B cell (primary cell): ENCODE data around the gene RSPH9. TPM values are rescaled to one million over a fixed set of nuclear protein-coding genes. Genes with fewer than 3 reads are reported as not detected.
A peak's percentile ranks its signal among the peaks of the same experiment; 100 is the strongest.

Experiments used
- ATAC-seq: fragments of 200-7000 bp; cut with Tn5 transposase; one replicate; pipeline ENCODE4 v1.10.0; 2021; ENCODE audit warnings: low read depth, mild to moderate bottlenecking, moderate number of reproducible peaks, moderate library complexity
- CTCF ChIA-PET: fragments of 350-600 bp; sonication (Branson Sonifier 250); formaldehyde crosslinking; loops from one replicate; lab custom pipeline; 2021; ENCODE audit warnings: antibody characterized with exemption, inconsistent platforms; lab: Charles Lee
- POLR2A ChIA-PET: fragments of 350-600 bp; sonication (Branson Sonifier 250); formaldehyde crosslinking; loops from one replicate; lab custom pipeline; 2021; ENCODE audit warnings: antibody characterized with exemption; lab: Charles Lee
- DNase-seq: peaks from one replicate; pipeline ENCODE4 v3.0.0; 2013
- H2AFZ ChIP-seq: 2 replicates; pipeline ENCODE4 v1.6.1; 2012; ENCODE audit warnings: mild to moderate bottlenecking, low read depth, low read length; ENCODE audit not compliant: insufficient read depth, poor library complexity, severe bottlenecking
- H3K27ac ChIP-seq, 2 donors: 1 replicate in 1 of 2; 2 replicates in 1 of 2; pipeline ENCODE4 v1.5.1; 2012 to 2013; ENCODE audit warnings: low read length in 2 of 2, mild to moderate bottlenecking in 2 of 2, moderate library complexity in 1 of 2
- H3K27me3 ChIP-seq, 4 experiments: fragments of 200-600 bp in 1 of 4; sonication (generic) in 1 of 4; replicated peaks in 1 of 4; 1 replicate in 2 of 4; 2 replicates in 2 of 4; pipeline versions ENCODE4 v1.6.1 to v1.7.0; 2013 to 2016; ENCODE audit warnings: low read length in 3 of 4, mild to moderate bottlenecking in 2 of 4, mixed read lengths in 1 of 4, moderate library complexity in 1 of 4; ENCODE audit not compliant: insufficient read depth in 4 of 4, control insufficient read depth in 3 of 4; ENCODE audit errors: control extremely low read depth in 1 of 4
- H3K36me3 ChIP-seq, 2 experiments: replicated peaks in 1 of 2; 1 replicate in 1 of 2; 2 replicates in 1 of 2; pipeline versions ENCODE4 v1.6.1 to v1.7.1; 2013; ENCODE audit warnings: low read length in 1 of 2; ENCODE audit not compliant: insufficient read depth in 2 of 2, control insufficient read depth in 1 of 2; ENCODE audit errors: control extremely low read depth in 1 of 2, extremely low read depth in 1 of 2
- H3K4me1 ChIP-seq, 2 donors: fragments of 200-600 bp in 1 of 2; sonication (generic) in 1 of 2; 1 replicate in 1 of 2; 2 replicates in 1 of 2; pipeline versions ENCODE4 v1.5.1 to v1.6.1; 2013 to 2017; ENCODE audit warnings: low read length in 2 of 2; ENCODE audit not compliant: control insufficient read depth in 2 of 2, insufficient read depth in 2 of 2
- H3K4me2 ChIP-seq: replicated peaks from 2 replicates; pipeline ENCODE3; 2012; ENCODE audit warnings: mild to moderate bottlenecking, low read depth, low read length; ENCODE audit not compliant: poor library complexity, severe bottlenecking
- H3K4me3 ChIP-seq, 5 experiments: fragments of 200-600 bp in 1 of 5; sonication (generic) in 1 of 5; 1 replicate in 3 of 5; 2 replicates in 2 of 5; pipeline versions ENCODE4 v1.5.1 to v1.7.0; 2011 to 2016; ENCODE audit warnings: low read length in 4 of 5, mild to moderate bottlenecking in 4 of 5, low read depth in 2 of 5, control low read depth in 1 of 5, moderate library complexity in 1 of 5; ENCODE audit not compliant: insufficient read depth in 1 of 5; ENCODE audit errors: control extremely low read depth in 1 of 5, extremely low read depth in 1 of 5
- H3K79me2 ChIP-seq: fragments of 200-600 bp; sonication (generic); one replicate; pipeline ENCODE4 v1.6.0; 2016; ENCODE audit warnings: low read length; ENCODE audit not compliant: control insufficient read depth, insufficient read depth
- H3K9ac ChIP-seq: fragments of 200-600 bp; sonication (generic); 2 replicates; pipeline ENCODE4 v1.6.1; 2017; ENCODE audit warnings: mild to moderate bottlenecking, low read length, moderate library complexity
- H3K9me3 ChIP-seq, 3 donors: one replicate each; pipeline versions ENCODE4 v1.6.1 to v1.7.1; 2013; ENCODE audit warnings: low read length in 2 of 3; ENCODE audit not compliant: control insufficient read depth in 2 of 3, insufficient read depth in 1 of 3; ENCODE audit errors: control extremely low read depth in 1 of 3
- H4K20me1 ChIP-seq: 2 replicates; pipeline ENCODE4 v1.6.0; 2012; ENCODE audit warnings: mild to moderate bottlenecking, low read length; ENCODE audit not compliant: insufficient read depth, control insufficient read depth, poor library complexity, severe bottlenecking
- H3K27ac Mint-ChIP-seq: one replicate; pipeline ENCODE4 v1.8.0; 2021; ENCODE audit warnings: mixed read lengths
- H3K27me3 Mint-ChIP-seq: one replicate; pipeline ENCODE4 v1.8.0; 2021; ENCODE audit warnings: mixed read lengths
- H3K4me1 Mint-ChIP-seq: one replicate; pipeline ENCODE4 v1.8.0; 2021; ENCODE audit warnings: mixed read lengths
- H3K4me3 Mint-ChIP-seq: one replicate; pipeline ENCODE4 v1.8.0; 2021; ENCODE audit warnings: mixed read lengths
- H3K9me3 Mint-ChIP-seq: one replicate; pipeline ENCODE4 v1.8.0; 2022; ENCODE audit warnings: mixed read lengths; ENCODE audit not compliant: insufficient read depth
- EZH2 ChIP-seq: IDR thresholded peaks from 2 replicates; pipeline ENCODE4 v1.6.1; 2012; ENCODE audit warnings: borderline replicate concordance, low read depth, mild to moderate bottlenecking, moderate library complexity, low read length; ENCODE audit not compliant: insufficient read depth, poor library complexity, severe bottlenecking
- WGBS: methylation state at CpG from one replicate; pipeline ENCODE4 v1.1.5; 2013; ENCODE audit warnings: missing lambda C conversion rate; ENCODE audit not compliant: insufficient coverage; 5-methylcytosine and 5-hydroxymethylcytosine counted together
- intact Hi-C: fragments of 100-400 bp; cut with micrococcal nuclease; formaldehyde crosslinking; loops from one replicate; pipeline ENCODE4 v1.10.0; 2022
- polyA plus RNA-seq: library from polyadenylated mRNA; depleted of rRNA; stranded (reverse); fragments of >200 nt; gene quantifications from 2 replicates; pipeline ENCODE4 v1.2.3, GENCODE V29; 2012
- total RNA-seq, 2 donors: library from RNA; stranded (reverse); fragments of 120-200 nt in 1 of 2; gene quantifications; 1 replicate in 1 of 2; 2 replicates in 1 of 2; pipeline versions ENCODE4 v1.2.3 to v1.2.4, GENCODE V29; 2013 to 2022
- TF ChIP-seq, protein P1 (sequence below): fragments of 200-600 bp; IDR thresholded peaks from one replicate; pipeline ENCODE4 v1.8.0; 2022; ENCODE audit warnings: antibody characterized with exemption, mild to moderate bottlenecking

Gene RSPH9
- total and polyA plus RNA-seq, 2 donors (not counting 1 experiment from before 2014, with no cell fraction given), result 0.04 TPM; not detected in 1

DNA sequence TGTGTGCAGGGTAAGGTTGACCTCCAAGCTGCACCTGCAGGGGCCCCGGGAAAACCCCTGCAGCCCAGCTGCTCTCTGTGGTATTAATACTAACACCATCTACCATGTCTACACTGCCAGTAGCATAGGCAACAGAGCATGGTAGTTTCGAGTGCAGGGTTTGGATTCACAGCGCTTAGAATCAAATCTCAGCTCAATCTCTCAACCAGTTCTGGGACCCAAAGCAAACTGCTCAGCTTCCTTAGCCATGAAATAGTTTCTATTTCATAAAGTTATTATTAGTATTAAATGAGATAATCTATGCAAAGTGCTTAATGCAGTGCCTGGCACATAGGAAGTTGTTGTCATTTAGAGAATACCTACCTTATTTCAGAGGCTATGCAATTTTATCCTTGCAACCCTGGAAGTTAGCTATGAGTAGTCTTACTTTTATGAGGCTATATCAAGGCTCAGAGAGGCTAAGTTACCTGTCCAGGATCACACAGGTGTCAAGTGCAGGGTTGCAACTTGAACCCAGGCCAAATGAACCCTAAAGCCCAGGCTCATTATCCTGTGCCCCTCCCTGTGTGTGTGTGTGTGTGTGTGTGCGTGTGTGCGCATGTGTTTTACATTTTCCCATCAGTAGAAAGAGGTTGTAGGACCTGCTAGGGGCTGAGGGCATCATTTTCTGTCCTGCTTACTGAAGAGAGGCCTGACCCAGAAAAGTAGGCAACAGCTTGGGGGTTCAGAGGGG, 70.4 kb downstream of the RSPH9 start:
- Histone ChIP-seq H3K4me3 (peak overlapping the region in 1 of 5 experiments; percentile 34), H3K4me2 (peak overlapping the region; percentile 54), H3K79me2 (no peaks in the 10 kb centered on the region), H3K9ac (peak overlapping the region; percentile 6), H3K27ac (peak overlapping the region; percentile 60 to 71), H3K9me3 (peaks cover 0 to 18% (median 0%) of the 10 kb centered on the region in 3 donors), H3K27me3 (peaks cover 0 to 8% (median 2%) of the 10 kb centered on the region in 4 experiments), H3K36me3 (no peaks in the 10 kb centered on the region), H3K4me1 (peaks cover 39 to 51% of the 10 kb centered on the region in 2 donors), H4K20me1 (no peaks in the 10 kb centered on the region), H2AFZ (peak overlapping the region; percentile 13)
- Mint-ChIP-seq H3K4me3 (peak overlapping the region; percentile 60), H3K27me3 (peaks cover 5% of the 10 kb centered on the region), H3K27ac (peak overlapping the region; percentile 80), H3K9me3 (no peaks in the 10 kb centered on the region), H3K4me1 (peaks cover 46% of the 10 kb centered on the region)
- ChIA-PET CTCF (interaction anchor here (0.7 to 2.8 kb wide), 12 partner anchors 8 to 364 kb away, joined by 3 to 19 read pairs (median 5); no protein-coding TSS in a partner anchor), POLR2A (interaction anchor here (0.6 to 1.5 kb wide), 6 partner anchors 9 to 537 kb away, joined by 3 to 5 read pairs (median 4); partner anchors contain the start of gene GTPBP2)
- intact Hi-C loops, result no loop called here
- WGBS, result 37% methylated on average over 3 of the region's 5 CpGs
- DNase-seq, result peak; percentile 89
- TF ChIP-seq EZH2, result no peak
- TF ChIP-seq, protein P1, sequence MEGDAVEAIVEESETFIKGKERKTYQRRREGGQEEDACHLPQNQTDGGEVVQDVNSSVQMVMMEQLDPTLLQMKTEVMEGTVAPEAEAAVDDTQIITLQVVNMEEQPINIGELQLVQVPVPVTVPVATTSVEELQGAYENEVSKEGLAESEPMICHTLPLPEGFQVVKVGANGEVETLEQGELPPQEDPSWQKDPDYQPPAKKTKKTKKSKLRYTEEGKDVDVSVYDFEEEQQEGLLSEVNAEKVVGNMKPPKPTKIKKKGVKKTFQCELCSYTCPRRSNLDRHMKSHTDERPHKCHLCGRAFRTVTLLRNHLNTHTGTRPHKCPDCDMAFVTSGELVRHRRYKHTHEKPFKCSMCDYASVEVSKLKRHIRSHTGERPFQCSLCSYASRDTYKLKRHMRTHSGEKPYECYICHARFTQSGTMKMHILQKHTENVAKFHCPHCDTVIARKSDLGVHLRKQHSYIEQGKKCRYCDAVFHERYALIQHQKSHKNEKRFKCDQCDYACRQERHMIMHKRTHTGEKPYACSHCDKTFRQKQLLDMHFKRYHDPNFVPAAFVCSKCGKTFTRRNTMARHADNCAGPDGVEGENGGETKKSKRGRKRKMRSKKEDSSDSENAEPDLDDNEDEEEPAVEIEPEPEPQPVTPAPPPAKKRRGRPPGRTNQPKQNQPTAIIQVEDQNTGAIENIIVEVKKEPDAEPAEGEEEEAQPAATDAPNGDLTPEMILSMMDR, result no peak
- peak; percentile 84 for ATAC-seq

DNA sequence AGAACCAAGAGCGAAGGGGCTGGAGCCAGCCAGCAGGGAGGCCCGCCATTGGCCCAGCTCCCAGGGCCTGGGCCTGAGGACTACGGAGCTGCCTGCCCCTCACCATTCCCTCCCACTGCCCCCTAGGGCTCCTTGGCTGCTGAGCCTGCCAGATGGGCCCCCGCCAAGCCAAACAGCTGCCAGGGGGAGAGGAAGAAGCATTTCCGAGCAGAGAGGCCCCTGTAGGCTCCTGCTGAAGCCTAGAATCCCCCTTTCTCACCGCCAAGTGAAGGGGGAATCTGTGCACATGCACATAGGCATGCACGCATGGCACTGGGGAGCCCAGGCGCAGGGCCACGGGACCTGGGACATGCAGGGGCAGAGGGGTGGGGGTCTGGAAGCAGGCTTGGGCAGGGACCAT, 71.3 kb downstream of the RSPH9 start:
- H3K4me1 Mint-ChIP-seq, result peaks cover 46% of the 10 kb centered on the region
- Histone ChIP-seq H3K27ac (no peak overlapping the region), H3K4me3 (no peak overlapping the region), H3K79me2 (no peaks in the 10 kb centered on the region), H3K4me2 (peak overlapping the region; percentile 54), H2AFZ (no peak overlapping the region), H4K20me1 (no peaks in the 10 kb centered on the region), H3K36me3 (no peaks in the 10 kb centered on the region), H3K9ac (no peak overlapping the region), H3K9me3 (peaks cover 0 to 18% (median 0%) of the 10 kb centered on the region in 3 donors), H3K4me1 (peaks cover 39 to 51% of the 10 kb centered on the region in 2 donors), H3K27me3 (peaks cover 0 to 6% (median 2%) of the 10 kb centered on the region in 4 experiments)
- H3K27me3 Mint-ChIP-seq, result peaks cover 6% of the 10 kb centered on the region
- TF ChIP-seq, protein P1, result no peak
- no peak for TF ChIP-seq EZH2
- 55% methylated on average over 6 of the region's 9 CpGs for WGBS
- no peaks in the 10 kb centered on the region for H3K9me3 Mint-ChIP-seq
- CTCF ChIA-PET, result interaction anchor here (1.0 to 1.4 kb wide), 2 partner anchors 49 to 57 kb away, joined by 3 to 4 read pairs; no protein-coding TSS in a partner anchor
- no peak for ATAC-seq
- POLR2A ChIA-PET, result no interaction called here
- no peak for DNase-seq
- H3K4me3 Mint-ChIP-seq, result no peak overlapping the region
- intact Hi-C loops, result no loop called here
- no peak overlapping the region for H3K27ac Mint-ChIP-seq
